A549 (cell line): Measurements from ENCODE around the gene SMIM38.

Experiments used
- CTCF ChIP-seq: fragments of >200 bp; sonication (Bioruptor Twin); formaldehyde crosslinking; IDR thresholded peaks from 3 replicates; pipeline ENCODE4 v1.5.1; 2016
- ELK1 ChIP-seq: fragments of 150-350 bp; IDR thresholded peaks from 2 replicates; pipeline ENCODE4 v1.6.1; 2014; ENCODE audit warnings: low read depth, mild to moderate bottlenecking, low read length
- EP300 ChIP-seq, 2 experiments: fragments of >200 bp; sonication (Bioruptor Twin); formaldehyde crosslinking; IDR thresholded peaks; 2 replicates in 1 of 2; 3 replicates in 1 of 2; pipeline ENCODE4 v1.6.1; 2016 to 2017
- ESRRA ChIP-seq: fragments of 150-350 bp; IDR thresholded peaks from 2 replicates; pipeline ENCODE4 v1.6.1; 2014; ENCODE audit warnings: mild to moderate bottlenecking, low read length, borderline replicate concordance
- JUNB ChIP-seq: fragments of >200 bp; sonication (Bioruptor Twin); formaldehyde crosslinking; IDR thresholded peaks from 2 replicates; pipeline ENCODE4 v1.6.1; 2016
- MAX ChIP-seq: IDR thresholded peaks from 2 replicates; pipeline ENCODE4 v1.6.1; 2012
- MAZ ChIP-seq: fragments of 150-350 bp; IDR thresholded peaks from 2 replicates; pipeline ENCODE4 v1.6.1; 2014; ENCODE audit warnings: antibody characterized with exemption, low read depth, low read length, borderline replicate concordance
- POLR2A ChIP-seq: IDR thresholded peaks from 2 replicates; pipeline ENCODE4 v1.6.1; 2012; ENCODE audit warnings: mild to moderate bottlenecking, low read length
- RAD21 ChIP-seq, 2 experiments: fragments of >200 bp in 1 of 2; sonication (Bioruptor Twin) in 1 of 2; formaldehyde crosslinking in 1 of 2; IDR thresholded peaks in 1 of 2; conservative IDR thresholded peaks in 1 of 2; 2 replicates in 1 of 2; 3 replicates in 1 of 2; pipeline ENCODE4 v1.6.1; 2012 to 2018; ENCODE audit warnings: inconsistent platforms in 1 of 2
- REST ChIP-seq: fragments of 200-600 bp; sonication (generic); IDR thresholded peaks from 2 replicates; pipeline ENCODE4 v1.6.1; 2016; ENCODE audit warnings: antibody characterized with exemption, mild to moderate bottlenecking, moderate library complexity
- RNF2 ChIP-seq: fragments of 200-600 bp; sonication (generic); IDR thresholded peaks from 2 replicates; pipeline ENCODE4 v1.6.1; 2016; ENCODE audit warnings: low read depth, mild to moderate bottlenecking, antibody characterized with exemption, moderate library complexity, borderline replicate concordance
- TP53 ChIP-seq: fragments of 250-450 bp; sonication (Bioruptor Pico); IDR thresholded peaks from 2 replicates; pipeline ENCODE4 v1.5.0; 2021; ENCODE audit warnings: mild to moderate bottlenecking, moderate library complexity
- USF2 ChIP-seq: fragments of 450-650 bp; IDR thresholded peaks from 2 replicates; pipeline ENCODE4 v1.6.1; 2014; ENCODE audit warnings: antibody characterized with exemption

GRCh38 chr11:69193151-69193550 lies 37.4 kb downstream of the SMIM38 start:
- no peak for TF ChIP-seq JUNB
- no peak for TF ChIP-seq CTCF
- TF ChIP-seq REST = no peak
- no peak for TF ChIP-seq RAD21 (conservative IDR thresholded peaks at IDR 0.05 in 1 of 2, IDR thresholded peaks at IDR 0.05 in 1 of 2)
- no peak for TF ChIP-seq MAX
- no peak for TF ChIP-seq USF2
- no peak for TF ChIP-seq POLR2A
- TF ChIP-seq TP53 (CRISPR knock-in tag) = no peak
- no peak for TF ChIP-seq ELK1
- no peak for TF ChIP-seq MAZ
- TF ChIP-seq RNF2 = no peak
- TF ChIP-seq EP300 (IDR thresholded peaks at IDR 0.05) = no peak
- TF ChIP-seq ESRRA = no peak
